CD8-positive, alpha-beta memory T cell (primary cell): ENCODE results near the gene GGACT. TPM values are rescaled to one million over a fixed set of nuclear protein-coding genes. Genes with fewer than 3 reads are reported as not detected.
"Not testable (repeated sequence)": the region's sequence is repeated elsewhere in the genome, so short reads cannot be mapped to it uniquely, and the experiment has no call there.

Source experiments
- CTCF ChIA-PET: fragments of 350-600 bp; sonication (Branson Sonifier 250); formaldehyde crosslinking; loops from one replicate; lab custom pipeline; 2021; ENCODE audit warnings: antibody characterized with exemption; lab: Charles Lee
- POLR2A ChIA-PET: fragments of 350-600 bp; sonication (Branson Sonifier 250); formaldehyde crosslinking; loops from one replicate; lab custom pipeline; 2021; ENCODE audit warnings: antibody characterized with exemption; lab: Charles Lee
- DNase-seq, 5 donors: peaks; one replicate each; pipeline versions ENCODE4 v3.0.0 to v3.0.0-alpha.2; 2020 to 2022; ENCODE audit warnings: mixed read lengths in 1 of 5
- H3K27ac ChIP-seq: one replicate; pipeline ENCODE4 v1.7.0; 2013; ENCODE audit warnings: low read depth, mild to moderate bottlenecking, low read length, moderate library complexity
- H3K27me3 ChIP-seq: 2 replicates; pipeline ENCODE4 v1.7.0; 2013; ENCODE audit warnings: low read length, mild to moderate bottlenecking; ENCODE audit not compliant: insufficient read depth, poor library complexity, severe bottlenecking
- H3K36me3 ChIP-seq: 2 replicates; pipeline ENCODE4 v1.7.0; 2013; ENCODE audit warnings: mild to moderate bottlenecking, low read length, moderate library complexity; ENCODE audit not compliant: insufficient read depth
- H3K4me1 ChIP-seq: 2 replicates; pipeline ENCODE4 v1.7.0; 2013; ENCODE audit warnings: mild to moderate bottlenecking, low read length, moderate library complexity; ENCODE audit not compliant: insufficient read depth
- H3K4me3 ChIP-seq: 2 replicates; pipeline ENCODE4 v1.7.0; 2013; ENCODE audit warnings: mild to moderate bottlenecking, low read length
- H3K9me3 ChIP-seq: 2 replicates; pipeline ENCODE4 v1.7.0; 2013; ENCODE audit warnings: mild to moderate bottlenecking, low read length
- H3K27ac Mint-ChIP-seq, 8 donors: one replicate each; pipeline ENCODE4 v1.8.0; 2020 to 2021; ENCODE audit warnings: mixed read lengths in 8 of 8, mild to moderate bottlenecking in 6 of 8, inconsistent platforms in 3 of 8, moderate library complexity in 3 of 8
- H3K27me3 Mint-ChIP-seq, 2 donors: one replicate each; pipeline ENCODE4 v1.8.0; 2020 to 2021; ENCODE audit warnings: mixed read lengths in 2 of 2, mild to moderate bottlenecking in 1 of 2, moderate library complexity in 1 of 2
- H3K36me3 Mint-ChIP-seq, 3 donors: one replicate each; pipeline ENCODE4 v1.8.0; 2020 to 2021; ENCODE audit warnings: mixed read lengths in 3 of 3, inconsistent platforms in 1 of 3, mild to moderate bottlenecking in 1 of 3
- H3K4me1 Mint-ChIP-seq, 3 donors: one replicate each; pipeline ENCODE4 v1.8.0; 2020 to 2021; ENCODE audit warnings: mixed read lengths in 3 of 3, inconsistent platforms in 1 of 3, mild to moderate bottlenecking in 1 of 3
- H3K4me3 Mint-ChIP-seq, 7 donors: one replicate each; pipeline ENCODE4 v1.8.0; 2020 to 2021; ENCODE audit warnings: mixed read lengths in 7 of 7, mild to moderate bottlenecking in 6 of 7, moderate library complexity in 4 of 7, inconsistent platforms in 2 of 7
- H3K9me3 Mint-ChIP-seq, 5 donors: one replicate each; pipeline ENCODE4 v1.8.0; 2020 to 2022; ENCODE audit warnings: mixed read lengths in 5 of 5, mild to moderate bottlenecking in 3 of 5, moderate library complexity in 2 of 5, inconsistent platforms in 1 of 5
- polyA plus RNA-seq: library from polyadenylated mRNA; unstranded; fragments of 300-500 nt; fragmentation: Illumina TruSeq; gene quantifications from one replicate; pipeline ENCODE4 v1.2.3, GENCODE V29; 2021
- total RNA-seq, 2 experiments: library from RNA; stranded (reverse); gene quantifications; one replicate each; pipeline ENCODE4 v1.2.3, GENCODE V29; 2021

GGACT gene
- total and polyA plus RNA-seq, 3 experiments from 2014 or later, result 4.9 to 9.2 (median 5.7) TPM

DNA sequence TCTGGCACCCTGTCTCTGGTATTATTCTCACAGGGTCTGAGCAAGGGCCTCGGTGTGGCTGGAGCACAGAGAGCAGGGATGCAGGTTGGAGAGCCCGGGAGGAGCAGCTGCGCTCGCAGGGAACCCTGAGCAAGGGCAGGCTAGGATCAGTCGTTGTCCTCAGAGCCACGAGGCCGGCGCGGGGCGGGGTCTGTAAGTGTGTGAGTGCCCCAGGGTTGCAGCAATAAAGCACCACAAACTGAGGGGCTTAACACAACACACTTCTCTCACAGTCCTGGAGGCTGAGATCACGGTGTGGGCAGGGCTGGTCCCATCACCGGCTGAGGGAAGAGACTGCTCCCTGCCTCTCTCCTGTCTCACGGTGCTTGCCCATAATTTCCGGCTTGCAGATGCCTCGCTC is 38.5 kb upstream of the GGACT start:
- no peaks in the 10 kb centered on the region for H3K9me3 ChIP-seq
- no peaks in the 10 kb centered on the region for H3K27me3 ChIP-seq
- H3K4me1 Mint-ChIP-seq, result no peaks in the 10 kb centered on the region
- DNase-seq, result no peak
- H3K27me3 Mint-ChIP-seq, result no peaks in the 10 kb centered on the region
- H3K4me1 ChIP-seq, result no peaks in the 10 kb centered on the region
- POLR2A ChIA-PET, result no interaction called here
- H3K9me3 Mint-ChIP-seq, result no peaks in the 10 kb centered on the region
- no peak overlapping the region for H3K27ac Mint-ChIP-seq
- H3K4me3 Mint-ChIP-seq, result no peak overlapping the region
- H3K36me3 ChIP-seq, result peaks cover 16% of the 10 kb centered on the region
- H3K36me3 Mint-ChIP-seq, result peaks cover 35 to 90% (median 41%) of the 10 kb centered on the region in 3 donors
- CTCF ChIA-PET, result no interaction called here
- H3K4me3 ChIP-seq, result no peak overlapping the region
- no peak overlapping the region for H3K27ac ChIP-seq

GRCh38 chr13:100625447-100625846 is 36.9 kb upstream of the GGACT start:
- ChIA-PET POLR2A (no interaction called here), CTCF (interaction anchor here (1.4 kb wide), 1 partner anchor 9 kb away, joined by 3 read pairs; no protein-coding TSS in a partner anchor)
- H3K27me3 Mint-ChIP-seq, result no peaks in the 10 kb centered on the region

DNA sequence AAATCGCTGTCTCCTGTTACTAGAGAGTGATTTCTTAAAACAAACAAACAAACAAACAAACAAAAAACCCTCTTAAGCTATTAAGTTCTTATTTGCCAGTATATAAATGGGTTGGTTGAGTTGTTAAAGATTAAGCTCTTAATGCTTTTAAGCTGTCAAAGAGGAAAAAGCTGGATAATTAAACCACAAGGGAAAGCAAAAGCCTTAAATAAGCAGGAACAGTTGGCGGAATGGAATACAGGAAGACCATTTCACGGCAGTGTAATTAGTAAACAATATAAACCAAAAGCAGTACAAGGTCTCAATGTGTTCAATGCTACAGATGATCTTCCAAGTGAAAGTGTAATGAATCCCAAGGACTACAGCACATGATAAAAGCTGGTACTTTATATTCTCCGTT is 32.2 kb upstream of the GGACT start:
- Histone ChIP-seq H3K4me1 (no peaks in the 10 kb centered on the region), H3K36me3 (peaks cover 4% of the 10 kb centered on the region), H3K4me3 (no peak overlapping the region), H3K9me3 (no peaks in the 10 kb centered on the region), H3K27ac (no peak overlapping the region), H3K27me3 (no peaks in the 10 kb centered on the region)
- ChIA-PET POLR2A (no interaction called here), CTCF (no interaction called here)
- Mint-ChIP-seq H3K9me3 (no peaks in the 10 kb centered on the region), H3K27me3 (no peaks in the 10 kb centered on the region), H3K27ac (no peak overlapping the region), H3K4me3 (no peak overlapping the region), H3K36me3 (peaks cover 27 to 40% (median 36%) of the 10 kb centered on the region in 3 donors), H3K4me1 (peaks cover 4 to 12% (median 4%) of the 10 kb centered on the region in 3 donors)
- DNase-seq, result no peak

More at GRCh38 chr13:100625447-100625846, 36.9 kb upstream of the GGACT start:
- peaks cover 45 to 85% (median 47%) of the 10 kb centered on the region in 3 donors for H3K36me3 Mint-ChIP-seq
- Histone ChIP-seq H3K4me3 (no peak overlapping the region), H3K27ac (no peak overlapping the region), H3K4me1 (no peaks in the 10 kb centered on the region), H3K36me3 (peaks cover 16% of the 10 kb centered on the region), H3K9me3 (no peaks in the 10 kb centered on the region), H3K27me3 (no peaks in the 10 kb centered on the region)
- no peak for DNase-seq
- peaks cover 0 to 7% (median 0%) of the 10 kb centered on the region in 3 donors for H3K4me1 Mint-ChIP-seq
- no peaks in the 10 kb centered on the region for H3K9me3 Mint-ChIP-seq
- H3K4me3 Mint-ChIP-seq, result no peak overlapping the region
- H3K27ac Mint-ChIP-seq, result no peak overlapping the region

- no peak for DNase-seq
- Histone ChIP-seq H3K9me3 (no peaks in the 10 kb centered on the region), H3K27ac (no peak overlapping the region), H3K4me3 (no peak overlapping the region), H3K36me3 (no peaks in the 10 kb centered on the region), H3K27me3 (no peaks in the 10 kb centered on the region), H3K4me1 (no peaks in the 10 kb centered on the region)
- no peak overlapping the region for H3K4me3 Mint-ChIP-seq
- POLR2A ChIA-PET, result no interaction called here
- H3K36me3 Mint-ChIP-seq, result peaks cover 24 to 33% (median 31%) of the 10 kb centered on the region in 3 donors
- no peaks in the 10 kb centered on the region for H3K9me3 Mint-ChIP-seq
- H3K27ac Mint-ChIP-seq, result no peak overlapping the region
- CTCF ChIA-PET, result no interaction called here
- peaks cover 4 to 12% (median 4%) of the 10 kb centered on the region in 3 donors for H3K4me1 Mint-ChIP-seq
- H3K27me3 Mint-ChIP-seq, result no peaks in the 10 kb centered on the region
Measured at GRCh38 chr13:100619940-100620339, 31.4 kb upstream of the GGACT start.

DNA sequence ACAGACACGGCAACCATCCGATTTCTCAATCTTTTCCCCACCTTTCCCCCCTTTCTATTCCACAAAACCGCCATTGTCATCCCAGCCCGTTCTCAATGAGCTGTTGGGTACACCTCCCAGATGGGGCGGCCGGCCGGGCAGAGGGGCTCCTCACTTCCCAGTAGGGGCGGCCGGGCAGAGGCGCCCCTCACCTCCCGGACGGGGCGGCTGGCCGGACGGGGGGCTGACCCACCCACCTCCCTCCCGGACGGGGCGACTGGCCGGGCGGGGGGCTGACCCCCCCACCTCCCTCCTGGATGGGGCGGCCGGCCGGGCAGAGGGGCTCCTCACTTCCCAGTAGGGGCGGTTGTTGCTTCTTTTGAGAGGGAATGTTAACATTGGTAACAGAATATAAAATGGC is 30.3 kb upstream of the GGACT start:
- DNase-seq, H3K4me1 ChIP-seq, H3K9me3 ChIP-seq, H3K4me3 Mint-ChIP-seq, H3K27ac Mint-ChIP-seq, H3K27ac ChIP-seq, CTCF ChIA-PET, H3K27me3 ChIP-seq, H3K27me3 Mint-ChIP-seq, H3K4me3 ChIP-seq, H3K9me3 Mint-ChIP-seq, H3K36me3 ChIP-seq: not testable (repeated sequence)
- peaks cover 20 to 29% (median 25%) of the 10 kb centered on the region in 3 donors for H3K36me3 Mint-ChIP-seq
- POLR2A ChIA-PET, result interaction anchor here (0.6 kb wide), 1 partner anchor 1772 kb away, joined by 3 read pairs; no protein-coding TSS in a partner anchor
- H3K4me1 Mint-ChIP-seq, result peaks cover 4 to 12% (median 4%) of the 10 kb centered on the region in 3 donors

- H3K4me3 Mint-ChIP-seq, result no peak overlapping the region
- no peaks in the 10 kb centered on the region for H3K9me3 Mint-ChIP-seq
Measured at GRCh38 chr13:100613031-100613430, 24.4 kb upstream of the GGACT start.

DNA sequence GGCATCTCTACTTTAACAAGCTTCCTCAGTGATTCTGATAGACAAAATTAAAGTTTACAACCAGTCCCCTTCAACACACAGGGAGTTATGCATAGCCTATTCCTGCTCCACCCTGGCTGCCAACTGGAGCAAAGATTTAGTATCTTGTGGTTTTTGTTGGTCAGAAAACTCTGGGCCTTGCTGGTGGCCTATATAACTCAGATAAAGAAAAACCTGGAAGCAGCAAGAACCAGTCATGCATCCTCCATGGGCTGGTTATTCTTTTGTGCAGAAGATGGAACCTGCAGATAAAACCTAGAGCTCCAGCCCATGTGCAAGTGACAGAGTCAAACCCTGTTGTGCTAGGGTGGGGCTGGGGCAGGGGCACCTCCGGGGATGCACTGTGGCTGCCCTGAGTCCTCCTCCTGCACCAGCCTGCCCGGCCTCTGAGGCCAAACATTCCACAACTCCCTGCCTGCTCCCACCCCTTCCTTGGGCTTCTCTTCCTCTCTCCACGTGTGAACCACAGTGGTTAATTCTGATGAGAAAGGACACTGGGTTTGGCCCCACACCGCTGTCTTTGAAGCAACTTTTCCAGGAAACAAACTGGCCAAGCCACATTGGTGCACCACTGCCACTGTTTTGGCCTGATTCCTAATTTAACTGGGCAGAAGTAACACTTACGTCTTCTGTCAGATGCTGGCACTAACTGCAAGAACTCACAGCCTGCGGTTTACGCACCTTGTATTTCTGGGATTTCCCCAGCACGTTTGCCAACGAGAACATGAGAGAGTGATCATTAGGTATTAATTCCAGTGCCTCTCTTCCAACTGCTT is 23.3 kb upstream of the GGACT start:
- Histone ChIP-seq H3K36me3 (no peaks in the 10 kb centered on the region), H3K27ac (no peak overlapping the region), H3K27me3 (no peaks in the 10 kb centered on the region), H3K4me1 (peaks cover 13% of the 10 kb centered on the region), H3K9me3 (no peaks in the 10 kb centered on the region), H3K4me3 (no peak overlapping the region)
- Mint-ChIP-seq H3K4me1 (peaks cover 21 to 36% (median 21%) of the 10 kb centered on the region in 3 donors), H3K4me3 (peak overlapping the region in 1 of 7 donors; percentile 30), H3K27me3 (no peaks in the 10 kb centered on the region), H3K27ac (peak overlapping the region in 6 of 8 donors; percentile 30 to 82 (median 64)), H3K36me3 (peaks cover 3 to 30% (median 10%) of the 10 kb centered on the region in 3 donors), H3K9me3 (no peaks in the 10 kb centered on the region)
- ChIA-PET POLR2A (no interaction called here), CTCF (no interaction called here)
- peak in 3 of 5 donors; percentile 10 to 50 (median 17) for DNase-seq

More at GRCh38 chr13:100613031-100613430, 24.4 kb upstream of the GGACT start:
- Mint-ChIP-seq H3K27ac (peak overlapping the region in 1 of 8 donors; percentile 80), H3K36me3 (peaks cover 4 to 25% (median 10%) of the 10 kb centered on the region in 3 donors), H3K4me1 (peaks cover 19 to 36% (median 20%) of the 10 kb centered on the region in 3 donors), H3K27me3 (no peaks in the 10 kb centered on the region)
- no peak overlapping the region for H3K4me3 ChIP-seq
- no peak for DNase-seq
- no peak overlapping the region for H3K27ac ChIP-seq
- H3K36me3 ChIP-seq, result no peaks in the 10 kb centered on the region
- CTCF ChIA-PET, result no interaction called here
- H3K27me3 ChIP-seq, result no peaks in the 10 kb centered on the region
- no peaks in the 10 kb centered on the region for H3K9me3 ChIP-seq
- POLR2A ChIA-PET, result no interaction called here
- H3K4me1 ChIP-seq, result peaks cover 13% of the 10 kb centered on the region
